Measurements from ENCODE around the gene CELF1.

Gene CELF1

DNA sequence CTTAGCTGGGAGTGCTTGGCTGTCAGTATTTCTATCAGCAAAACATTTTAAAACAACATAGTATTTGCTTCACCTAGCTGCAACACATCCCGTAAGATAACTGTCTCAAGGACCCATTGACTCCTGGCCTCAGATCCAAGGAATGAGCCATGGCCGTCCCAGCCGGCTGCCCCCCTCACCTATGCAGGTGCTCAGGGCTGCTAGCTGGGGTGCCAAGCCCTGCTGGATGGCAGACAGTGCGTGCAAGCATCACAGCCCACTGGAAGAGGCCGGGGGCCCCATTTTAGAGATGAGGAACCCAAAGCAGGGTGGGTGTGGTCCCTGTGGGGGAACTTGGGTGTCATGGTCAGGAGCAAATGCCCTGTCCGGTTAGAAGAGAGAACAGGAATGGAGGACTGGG lies 135.2 kb downstream of the CELF1 start:
- no peak for DNase-seq (ENCODE audit: low spot score)

DNA sequence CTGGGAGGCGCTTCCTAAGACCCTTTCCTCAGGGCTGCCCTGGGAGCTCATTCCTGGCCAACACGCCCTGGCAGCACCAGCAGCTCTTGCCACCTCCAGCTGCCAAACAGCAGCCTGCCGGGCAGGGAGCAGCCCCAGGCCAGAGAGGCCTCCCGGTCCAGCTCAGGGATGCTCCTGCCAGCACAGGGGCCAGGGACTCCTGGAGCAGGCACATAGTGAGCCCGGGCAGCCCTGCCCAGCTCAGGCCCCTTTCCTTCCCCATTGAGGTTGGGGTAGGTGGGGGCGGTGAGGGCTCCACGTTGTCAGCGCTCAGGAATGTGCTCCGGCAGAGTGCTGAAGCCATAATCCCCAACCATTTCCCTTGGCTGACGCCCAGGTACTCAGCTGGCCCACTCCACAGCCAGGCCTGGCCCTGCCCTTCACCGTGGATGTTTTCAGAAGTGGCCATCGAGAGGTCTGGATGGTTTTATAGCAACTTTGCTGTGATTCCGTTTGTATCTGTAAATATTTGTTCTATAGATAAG lies 136.9 kb downstream of the CELF1 start:
- DNase-seq (ENCODE audit: low spot score) = no peak

All from putamen (tissue), 1 donor.